Ureter (tissue), 1 donor: ENCODE measurements around the gene STMN1. TPM values are rescaled to one million over a fixed set of nuclear protein-coding genes. Genes with fewer than 3 reads are reported as not detected.

Experiments used
- DNase-seq: peaks from one replicate; pipeline ENCODE4 v3.0.0-alpha.2; 2020; ENCODE audit warnings: low spot score
- total RNA-seq: library from RNA; stranded (reverse); gene quantifications from one replicate; pipeline ENCODE4 v1.2.4, GENCODE V29; 2023
- donor health status: DM: yes; HTN: yes; CAD: no.

The STMN1 gene
- total RNA-seq, 1 donor from 2014 or later, result 31.2 TPM

DNA sequence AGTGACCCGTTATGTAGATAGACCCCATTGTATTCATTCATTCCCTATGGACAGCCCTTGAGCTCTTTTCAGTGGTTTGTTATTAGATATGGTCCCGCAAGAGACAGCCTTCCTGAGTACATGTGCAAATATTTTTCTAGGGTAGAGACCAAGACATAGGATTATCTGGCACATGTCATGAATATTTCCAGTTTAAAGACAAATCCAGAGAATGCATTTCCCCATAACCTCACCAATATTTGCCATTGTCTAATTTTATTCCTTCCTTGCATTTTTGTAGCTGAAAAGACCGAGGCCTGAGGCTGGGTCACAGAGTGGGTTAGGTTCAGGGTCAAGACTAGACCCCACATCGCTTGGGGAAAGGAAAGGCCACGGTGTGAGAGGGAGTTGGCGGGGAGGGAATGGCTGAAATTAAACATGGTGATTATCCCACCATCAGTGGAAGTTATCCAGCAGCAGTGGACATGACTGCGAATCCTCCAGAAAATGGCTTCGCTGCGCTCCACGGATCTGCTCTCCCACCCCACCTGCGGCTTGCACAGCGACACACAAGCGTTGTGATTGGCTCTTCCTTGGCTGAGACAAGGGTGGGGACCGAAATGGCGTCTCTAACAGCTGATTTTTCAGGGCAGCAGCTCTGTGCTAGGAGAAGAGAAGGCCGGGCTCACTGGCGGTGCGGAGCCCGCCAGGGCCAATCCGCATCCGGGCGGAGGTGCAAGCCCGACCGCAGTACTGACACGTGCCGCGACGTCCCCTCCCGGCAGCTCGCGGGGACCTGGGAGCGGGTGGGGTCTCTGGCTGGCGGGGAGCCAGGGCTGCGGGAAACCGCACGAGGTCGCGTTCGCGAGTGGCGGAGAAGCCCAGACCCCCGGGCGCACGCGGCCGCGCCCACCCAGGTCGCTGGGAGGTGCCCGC is 16.1 kb upstream of the STMN1 start:
- peak; percentile 53 for DNase-seq

DNA sequence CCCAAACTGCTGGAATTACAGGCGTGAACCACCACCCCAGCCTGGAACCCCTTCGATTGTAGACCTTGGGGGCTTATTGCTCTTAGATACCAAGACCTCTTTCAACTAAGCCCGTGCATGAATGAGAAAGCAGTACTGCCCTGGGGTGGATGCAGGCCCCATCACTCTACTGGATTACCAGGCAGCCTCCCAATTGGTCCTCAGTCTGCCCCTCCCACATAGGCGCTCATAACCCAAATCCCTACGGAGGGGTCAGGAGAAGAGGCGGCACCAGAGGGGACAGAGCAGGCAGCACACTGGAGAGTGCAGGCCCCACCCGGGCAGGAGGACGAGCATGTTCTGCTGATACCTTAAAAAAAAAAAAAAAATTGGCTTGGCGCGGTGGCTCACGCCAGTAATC is 12.4 kb upstream of the STMN1 start:
- no peak for DNase-seq

DNA sequence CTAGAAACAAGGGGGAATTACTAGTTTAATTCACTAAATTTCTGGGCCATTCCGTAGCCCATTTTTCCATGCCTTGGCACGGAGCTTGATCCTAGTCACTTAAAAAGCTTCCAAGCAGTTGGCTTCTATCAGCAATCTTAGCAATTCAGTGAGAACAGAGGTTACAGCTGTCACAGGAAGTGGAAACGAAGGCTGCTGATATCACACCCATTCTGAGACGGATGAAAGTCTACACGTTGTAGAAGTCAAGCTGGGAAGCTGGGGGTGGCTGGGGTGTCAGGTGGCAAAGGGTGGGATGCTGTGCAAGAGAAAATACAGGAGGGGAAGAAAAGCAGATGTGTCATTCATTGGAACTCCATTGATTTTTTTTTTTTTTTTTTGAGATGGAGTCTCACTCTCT is 11.8 kb upstream of the STMN1 start:
- DNase-seq, result no peak

DNA sequence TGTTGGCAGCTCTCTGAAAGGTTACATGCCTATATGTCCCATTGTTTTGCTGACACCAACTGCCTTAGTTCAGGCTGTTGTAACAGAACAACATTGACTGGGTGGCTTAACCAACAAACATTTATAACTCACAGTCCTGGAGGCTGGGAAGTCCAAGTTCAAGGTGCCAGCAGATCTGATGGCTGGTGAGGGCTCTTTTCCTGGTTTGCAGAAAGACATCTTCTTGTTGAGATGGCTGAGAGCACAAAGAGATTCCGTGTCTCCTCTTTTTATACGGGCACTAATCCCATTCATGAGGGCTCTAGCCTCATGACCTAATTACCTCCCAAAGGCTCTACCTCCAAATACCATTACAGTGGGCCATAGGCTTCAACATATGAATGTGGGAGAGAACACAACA is 10.2 kb upstream of the STMN1 start:
- no peak for DNase-seq

DNA sequence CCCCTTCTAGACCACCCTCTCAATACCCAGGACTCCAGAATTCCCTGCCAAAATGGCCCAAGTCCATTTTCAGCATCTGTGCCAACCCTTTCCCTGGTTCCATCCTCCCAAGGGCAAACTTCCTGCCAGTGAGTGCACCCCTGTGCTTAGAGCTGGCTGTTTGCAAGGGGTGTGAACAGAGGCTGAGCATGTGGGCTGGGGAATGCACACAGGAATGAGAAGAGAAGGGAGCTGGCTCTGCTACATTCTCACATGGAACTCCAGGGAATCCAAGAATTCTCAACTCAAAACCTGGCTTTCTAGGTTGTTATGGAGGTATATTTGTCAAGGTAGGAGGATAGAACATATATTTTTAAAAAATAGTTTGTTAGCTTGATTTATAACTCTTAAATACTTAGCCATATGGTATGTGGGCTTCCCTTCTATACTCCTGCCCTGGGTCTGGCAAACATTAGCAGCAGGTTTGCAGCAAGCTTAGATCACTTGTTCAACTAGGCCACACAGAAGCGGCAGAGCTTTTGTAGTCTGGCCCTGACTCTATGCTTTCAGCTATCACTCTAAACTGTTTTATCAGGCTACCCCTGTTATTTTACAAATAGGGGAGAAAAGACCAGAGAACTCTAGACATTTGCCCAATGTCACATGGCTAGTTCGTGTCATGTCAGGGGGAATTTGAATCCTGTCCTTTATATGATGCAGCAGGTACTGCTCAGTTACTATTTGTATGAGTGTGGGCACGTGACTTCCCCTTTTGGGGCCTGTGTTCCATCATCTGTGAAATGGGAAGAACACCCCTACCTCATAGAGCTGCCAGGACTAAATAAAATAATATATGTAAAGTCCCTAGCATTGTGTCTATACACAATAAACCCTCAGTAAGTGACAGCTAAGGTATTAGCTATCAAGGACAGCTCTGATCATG is 8.1 kb upstream of the STMN1 start:
- DNase-seq, result no peak

DNA sequence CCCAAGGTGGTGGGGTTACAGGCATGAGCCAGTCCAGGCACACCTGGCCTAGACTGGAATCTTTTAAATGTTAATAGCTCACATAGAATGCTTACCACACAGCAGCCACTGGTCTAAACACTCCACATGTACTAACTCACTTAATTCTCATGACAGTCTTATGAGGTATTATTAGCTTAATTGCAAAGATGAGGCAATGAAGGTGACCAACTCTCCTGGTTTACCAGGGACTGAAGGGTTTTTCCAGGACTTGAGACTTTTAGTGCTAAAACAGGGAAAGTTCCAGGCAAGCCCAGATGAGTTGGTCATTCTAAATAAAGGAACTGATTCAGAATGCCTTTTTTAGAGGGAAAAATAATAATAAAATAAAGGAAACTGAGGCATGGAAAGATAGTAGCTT is 7.0 kb upstream of the STMN1 start:
- no peak for DNase-seq

DNA sequence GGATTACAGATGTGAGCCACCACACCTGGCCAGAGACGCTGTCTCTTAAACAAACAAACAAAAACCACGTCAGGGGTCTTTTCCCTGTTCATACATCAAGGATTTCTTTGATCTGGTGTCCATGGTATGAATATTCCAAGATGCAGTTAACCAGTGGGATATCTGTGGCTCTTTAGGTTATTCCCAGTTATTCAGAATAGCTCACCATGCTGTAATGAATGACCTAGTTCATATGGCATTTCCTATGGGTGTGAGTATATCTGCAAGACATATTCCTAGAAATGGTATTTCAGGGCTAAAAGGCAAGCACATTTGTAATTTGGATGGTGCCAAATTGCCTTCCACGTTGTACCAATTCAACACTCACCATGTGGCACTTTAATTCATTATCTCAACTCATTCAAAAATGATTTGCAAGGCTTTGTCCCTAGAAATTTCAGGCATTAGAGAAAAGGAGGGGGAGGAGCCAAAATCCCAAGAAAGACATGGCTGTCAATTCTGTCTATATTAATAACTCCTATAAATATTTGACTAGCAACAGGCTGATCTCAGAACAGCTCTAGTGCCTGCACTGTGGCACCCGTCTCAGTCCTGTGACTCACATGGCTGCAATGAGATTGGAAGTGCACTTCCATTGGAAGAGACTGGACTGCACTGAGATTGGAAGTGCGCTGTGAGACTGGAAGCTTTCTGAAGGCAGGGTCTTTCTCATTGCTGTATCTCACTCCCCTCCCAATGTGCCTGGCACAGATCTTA is 6.0 kb upstream of the STMN1 start:
- no peak for DNase-seq

DNA sequence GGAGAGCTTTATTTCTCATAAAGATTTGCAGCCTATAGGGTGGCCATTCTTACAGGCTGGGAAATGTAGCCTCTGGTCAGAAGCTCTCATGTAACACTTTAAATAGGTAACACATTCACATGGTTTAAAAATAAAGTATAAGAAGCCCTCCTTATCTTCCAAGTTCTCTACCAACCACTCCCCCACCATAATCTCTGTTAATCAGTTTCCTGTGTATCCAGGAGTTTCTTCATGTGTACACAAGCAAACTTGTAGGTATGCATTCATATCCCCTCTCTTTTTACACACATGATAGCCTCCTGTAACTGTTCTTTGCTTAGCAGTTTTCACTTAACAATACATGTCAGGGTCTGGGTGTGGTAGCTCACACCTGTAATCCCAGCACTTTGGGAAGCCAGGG is 4.9 kb upstream of the STMN1 start:
- no peak for DNase-seq

DNA sequence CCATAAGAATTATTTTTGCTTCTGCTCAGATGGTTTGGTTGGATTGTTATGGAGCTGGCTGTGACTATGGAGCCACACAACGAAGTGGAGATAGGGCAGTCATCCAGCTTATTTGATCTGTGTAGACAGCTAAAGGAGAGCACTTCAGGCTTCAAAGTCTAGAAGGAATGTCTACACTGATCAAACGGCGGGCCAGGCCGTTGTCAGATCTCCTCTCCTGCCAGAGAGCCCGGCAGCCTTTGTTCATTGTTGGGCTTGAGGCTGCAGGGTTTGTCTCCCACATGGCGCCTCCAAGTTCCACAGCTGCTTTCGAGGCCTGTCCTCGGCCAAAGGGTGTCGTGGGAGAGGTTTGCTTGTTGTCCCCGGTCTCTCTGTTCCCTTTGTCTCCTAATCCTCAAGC is 2.8 kb upstream of the STMN1 start:
- no peak for DNase-seq

DNA sequence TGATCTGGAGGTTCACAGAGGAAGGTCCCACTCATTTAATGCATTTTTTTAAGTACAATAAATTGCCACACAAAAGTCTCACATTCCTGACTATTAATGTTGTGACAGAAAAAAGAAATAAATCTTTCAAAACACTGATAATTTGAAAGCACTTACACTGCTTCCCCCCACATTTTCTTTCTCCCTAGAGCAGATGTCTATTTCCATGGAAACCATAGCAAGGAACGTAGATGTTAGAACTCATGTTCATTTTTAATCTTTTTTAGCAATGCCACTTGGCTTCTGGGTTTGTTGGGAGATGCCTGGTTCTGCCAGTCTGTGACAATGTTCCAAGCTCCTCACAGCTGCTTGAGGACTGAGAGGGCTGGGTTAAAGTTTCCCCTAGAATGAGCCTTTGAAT is 1.9 kb upstream of the STMN1 start:
- no peak for DNase-seq

DNA sequence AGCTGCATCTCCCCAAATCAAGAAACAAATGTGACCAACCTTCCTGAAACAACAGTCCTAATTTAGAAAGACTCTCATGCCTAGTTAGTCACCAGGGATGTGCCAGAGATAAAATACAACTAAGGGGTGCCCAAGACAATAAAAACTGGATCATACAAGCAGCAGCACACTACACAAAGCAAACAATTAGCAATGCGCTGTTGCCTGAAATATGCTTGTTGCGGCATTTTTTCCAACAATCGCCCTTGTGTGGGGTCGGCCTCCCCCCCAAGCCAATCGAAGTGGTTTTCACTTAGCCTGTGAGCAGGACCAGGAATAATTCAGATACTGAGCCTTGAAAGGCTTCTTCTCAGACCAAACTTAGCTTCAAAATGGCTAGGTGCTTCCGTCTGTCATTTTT is 1.4 kb upstream of the STMN1 start:
- no peak for DNase-seq

DNA sequence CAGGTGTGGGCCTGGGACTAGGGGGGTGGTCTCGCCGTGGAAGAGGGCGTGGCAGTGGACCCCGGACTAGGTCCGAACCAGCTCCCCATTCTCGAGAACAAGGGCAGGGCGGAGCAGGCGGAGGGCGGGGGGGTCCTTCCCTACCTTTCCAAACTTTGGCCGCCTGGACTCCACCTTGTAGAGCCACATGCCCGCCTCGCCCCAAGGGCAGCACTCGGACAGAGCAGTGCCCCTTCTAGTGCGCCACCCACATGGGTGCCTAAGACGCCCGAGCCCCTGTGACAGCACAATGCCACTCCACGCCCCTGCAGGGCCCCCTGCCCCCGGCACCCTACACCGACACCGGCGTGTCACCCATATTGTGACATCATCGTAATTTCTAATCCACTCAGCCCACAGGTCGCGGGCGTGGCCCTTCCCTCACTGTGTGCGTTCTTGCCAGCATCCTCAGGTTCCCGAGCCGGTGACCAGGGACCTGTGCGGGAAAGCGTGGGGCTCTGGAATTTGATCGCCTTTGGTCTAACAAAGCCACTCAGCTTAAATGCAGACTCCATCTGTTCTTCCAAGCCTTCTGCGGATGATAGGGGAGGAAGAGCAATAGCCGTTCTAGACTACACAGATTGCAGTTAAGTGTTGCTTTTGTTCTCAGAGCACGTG is 553 bp upstream of the STMN1 start:
- DNase-seq, result no peak

DNA sequence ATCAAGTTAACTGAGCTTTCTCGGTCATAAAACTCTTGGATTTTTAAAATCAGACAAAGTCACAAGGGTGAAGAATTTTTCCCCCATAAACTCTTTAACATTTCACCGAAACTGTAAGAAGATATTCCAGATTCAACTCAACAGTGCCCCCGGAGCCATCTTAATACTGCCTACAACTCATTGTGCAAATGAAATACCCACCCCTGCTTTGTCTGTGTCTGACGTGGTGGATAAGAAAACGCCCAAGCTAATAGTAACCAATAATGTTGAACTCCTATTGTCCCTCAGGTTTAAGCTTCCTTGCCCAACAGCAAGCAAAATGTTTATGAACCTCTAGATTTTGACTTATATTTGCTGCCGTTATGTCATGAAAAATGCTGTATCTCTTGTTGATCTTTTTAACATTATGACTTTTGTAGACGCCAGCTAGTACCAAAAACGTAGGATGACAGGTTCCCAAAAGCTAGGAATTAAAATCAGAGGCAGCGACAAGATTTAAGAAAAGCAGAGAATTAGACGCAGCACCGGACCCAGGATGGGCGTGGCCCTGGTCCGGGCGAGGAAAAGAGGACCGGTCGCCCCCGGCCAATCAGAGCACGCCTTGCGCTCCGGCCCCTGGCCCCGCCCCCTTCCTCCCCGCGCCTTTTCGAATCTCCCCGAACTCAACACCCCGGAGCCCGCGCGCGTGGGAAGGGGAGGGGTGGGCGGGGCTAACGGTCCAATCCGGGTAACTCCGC is 1.1 kb downstream of the STMN1 start:
- peak; percentile 95 for DNase-seq

DNA sequence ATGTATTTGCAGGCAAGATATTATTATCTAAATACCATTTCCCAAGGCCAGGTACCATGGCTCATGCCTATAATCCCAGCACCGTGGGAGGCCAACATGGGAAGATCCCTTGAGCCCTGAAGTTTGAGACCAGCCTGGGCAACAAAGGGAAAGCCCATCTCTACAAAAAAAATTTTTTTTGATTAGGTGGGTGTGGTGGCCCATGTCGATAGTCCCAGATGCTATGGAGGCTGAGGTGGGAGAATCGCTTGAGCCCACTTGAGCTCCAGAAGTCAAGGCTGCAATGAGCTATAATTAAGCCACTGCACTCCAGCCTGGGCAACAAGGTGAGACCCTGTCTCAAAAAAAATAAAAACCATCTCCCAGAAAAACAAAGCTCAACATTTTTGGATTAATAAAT is 2.2 kb downstream of the STMN1 start:
- DNase-seq, result no peak

DNA sequence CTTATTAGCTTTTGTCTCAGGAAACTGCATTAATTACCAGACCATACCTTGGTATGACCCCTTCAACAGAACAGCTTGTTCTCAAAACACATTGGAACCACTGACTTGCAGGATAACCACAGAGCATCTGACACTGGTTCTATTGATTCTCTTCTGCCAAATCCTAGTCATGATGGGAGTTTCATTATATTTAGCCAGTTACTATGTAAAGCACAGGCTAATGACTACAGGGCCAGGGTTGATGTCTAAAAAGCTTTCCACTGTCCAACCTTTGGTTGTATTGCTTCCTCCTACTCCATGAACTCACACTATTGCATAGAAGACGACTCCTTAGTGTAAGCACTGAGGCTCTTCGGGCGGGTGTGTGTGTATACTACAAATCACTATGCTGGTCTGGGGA is 3.8 kb downstream of the STMN1 start:
- DNase-seq, result no peak

DNA sequence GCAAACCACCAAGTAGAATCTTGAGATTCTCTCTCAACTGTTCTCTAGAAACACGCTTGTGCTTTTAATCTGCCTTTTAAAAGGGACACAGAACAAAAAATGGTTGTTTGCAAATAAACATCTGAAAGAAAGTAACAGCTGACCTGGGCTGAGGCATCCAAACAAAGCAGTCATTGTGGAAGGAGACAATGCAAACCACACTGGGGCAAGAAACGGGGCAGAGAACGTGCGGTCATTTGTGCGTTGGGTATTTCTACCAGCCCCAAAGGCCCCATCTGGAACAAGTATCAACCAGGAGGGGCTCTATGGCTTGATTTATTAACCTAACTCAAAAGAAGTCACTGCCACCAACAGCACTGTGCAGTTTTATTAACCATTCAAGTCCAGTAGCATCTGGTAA is 6.0 kb downstream of the STMN1 start:
- DNase-seq, result no peak

DNA sequence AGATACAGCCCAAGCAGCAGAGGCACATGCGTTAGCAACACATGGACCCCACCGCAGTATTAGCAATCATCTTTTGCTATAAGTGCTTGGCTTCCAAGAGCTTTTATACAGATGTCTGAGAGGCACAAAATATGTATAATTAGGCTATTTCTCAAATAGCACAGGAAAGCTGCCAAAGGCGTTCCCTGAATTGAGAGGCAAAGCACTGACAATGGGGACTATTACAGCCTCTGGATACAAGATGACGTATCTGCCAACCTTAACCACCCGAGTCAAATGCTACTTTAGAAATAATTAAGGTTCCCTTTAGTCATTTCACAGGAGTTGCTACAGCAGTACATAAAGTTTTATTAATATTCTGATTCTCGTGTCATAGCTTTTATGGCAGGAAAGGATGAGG is 6.4 kb downstream of the STMN1 start:
- no peak for DNase-seq

DNA sequence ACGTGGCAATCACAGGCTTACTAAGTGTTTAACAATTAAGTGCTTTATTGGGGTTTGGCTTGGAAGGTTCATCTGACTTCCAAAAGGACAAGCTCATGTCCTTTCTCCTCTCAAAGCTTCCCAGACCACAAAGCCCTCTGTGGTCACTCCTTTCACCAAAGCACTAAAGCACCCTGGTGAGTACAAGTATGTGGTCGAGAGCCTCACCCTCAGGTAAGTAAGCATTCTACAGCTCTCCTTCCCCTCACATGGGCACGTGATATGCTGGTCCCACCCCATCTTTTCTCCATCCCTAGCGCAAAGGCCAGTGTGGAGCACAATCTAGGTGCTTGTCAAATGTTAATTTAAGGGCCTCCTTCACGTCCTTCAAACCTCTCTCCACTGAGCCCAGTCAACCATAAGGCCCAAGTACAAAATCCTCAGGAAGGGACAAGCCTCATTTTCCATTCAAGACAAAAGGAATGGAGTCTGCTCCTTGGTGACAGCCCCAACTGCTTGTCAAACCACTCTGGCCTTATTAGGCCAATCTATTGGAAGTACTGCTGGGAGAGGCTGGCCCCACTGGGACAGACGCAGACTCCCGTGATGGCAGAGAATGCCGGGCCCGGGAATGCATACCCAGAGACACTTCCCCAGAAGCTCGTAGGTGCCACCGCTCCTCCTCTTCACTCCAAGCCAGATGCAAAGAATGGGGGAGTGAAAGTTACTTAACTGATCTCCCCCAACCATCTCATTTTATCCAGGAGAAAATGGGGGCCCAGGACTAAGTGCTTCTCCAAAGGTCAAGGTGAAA is 7.8 kb downstream of the STMN1 start:
- DNase-seq, result no peak

DNA sequence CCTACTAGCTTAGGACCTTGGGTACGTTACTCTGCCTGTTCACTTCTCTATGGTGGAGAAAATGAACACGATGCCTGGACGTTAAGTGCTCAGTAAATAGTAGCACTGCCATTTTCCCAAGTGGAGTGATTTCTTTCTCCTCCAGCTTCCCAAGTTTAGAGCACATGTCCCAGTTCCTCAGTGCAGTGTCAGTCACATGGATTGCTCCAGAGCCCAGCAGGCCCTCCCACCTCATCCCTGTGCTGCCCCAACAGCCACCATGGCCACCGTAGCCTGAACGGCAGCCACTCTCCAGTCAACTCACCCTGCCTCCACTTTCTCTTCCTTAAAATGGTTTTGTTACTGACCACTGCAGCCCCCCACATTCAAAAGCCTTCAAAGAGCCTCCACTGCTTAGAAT is 8.5 kb downstream of the STMN1 start:
- no peak for DNase-seq

DNA sequence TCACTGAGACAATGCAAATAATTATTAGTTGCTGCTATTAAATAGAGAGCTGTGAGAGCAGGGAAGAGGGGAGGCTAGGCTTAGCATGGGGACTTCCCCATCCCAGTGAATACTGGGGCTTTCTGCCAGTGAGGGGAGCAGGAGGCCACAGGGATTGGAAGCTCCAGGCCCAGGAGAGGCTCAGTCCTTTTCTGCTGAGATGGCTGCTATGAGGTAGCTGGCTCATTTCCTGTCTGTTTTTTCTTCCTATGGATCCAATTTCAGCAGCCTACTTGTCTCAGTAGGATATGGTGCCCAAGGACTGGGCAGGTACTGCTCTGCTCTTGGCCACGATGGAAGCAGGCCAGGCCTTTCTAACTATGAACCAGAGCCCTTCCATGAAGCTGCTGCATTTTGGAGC is 10.0 kb downstream of the STMN1 start:
- DNase-seq, result no peak
